HEK293 (cell line): ENCODE results near the gene KRT6A.
"Not testable (repeated sequence)": the region's sequence is repeated elsewhere in the genome, so short reads cannot be mapped to it uniquely, and the experiment has no call there.

ENCODE experiments used
- CTCF ChIA-PET: fragments of 350-600 bp; formaldehyde crosslinking; extraction: SDS; loops from one replicate; lab custom pipeline; 2021; ENCODE audit warnings: antibody characterized with exemption; lab: Yijun Ruan, JAX
- POLR2A ChIA-PET: fragments of 300-600 bp; formaldehyde crosslinking; extraction: SDS; loops from one replicate; lab custom pipeline; 2020; ENCODE audit warnings: antibody characterized with exemption, inconsistent platforms; lab: Yijun Ruan, JAX
- H3K27ac ChIP-seq: fragments of 200-500 bp; sonication (Bioruptor generic); 2 replicates; pipeline ENCODE4 v1.5.1; 2014; ENCODE audit warnings: low read depth, low read length, control low read depth, inconsistent platforms; ENCODE audit errors: extremely low read depth
- H3K36me3 ChIP-seq, 2 experiments: fragments of 200-500 bp in 1 of 2; sonication (Bioruptor generic) in 1 of 2; 1 replicate in 1 of 2; 2 replicates in 1 of 2; pipeline ENCODE4 v1.5.1; 2014 to 2017; ENCODE audit warnings: inconsistent platforms in 2 of 2, low read length in 2 of 2; ENCODE audit not compliant: control insufficient read depth in 2 of 2, insufficient read depth in 1 of 2
- H3K4me1 ChIP-seq: fragments of 200-500 bp; sonication (Bioruptor generic); 2 replicates; pipeline ENCODE4 v1.5.1; 2014; ENCODE audit warnings: mild to moderate bottlenecking, low read length, inconsistent platforms; ENCODE audit not compliant: control insufficient read depth, insufficient read depth
- H3K4me3 ChIP-seq: 2 replicates; pipeline ENCODE4 v1.5.1; 2011; ENCODE audit warnings: low read depth, mild to moderate bottlenecking, control low read depth, low read length, moderate library complexity
- H3K9me3 ChIP-seq: fragments of 200-500 bp; sonication (Bioruptor generic); 2 replicates; pipeline ENCODE4 v1.5.1; 2014; ENCODE audit warnings: low read depth, low read length, inconsistent platforms; ENCODE audit not compliant: control insufficient read depth, insufficient read depth
- GFI1B ChIP-seq: fragments of 450-650 bp; formaldehyde crosslinking; IDR thresholded peaks from 2 replicates; pipeline ENCODE4 v1.5.1; 2016; ENCODE audit warnings: missing biosample characterization, missing genetic modification characterization
- GLI2 ChIP-seq: fragments of 450-650 bp; formaldehyde crosslinking; IDR thresholded peaks from 2 replicates; pipeline ENCODE4; 2017; ENCODE audit warnings: missing biosample characterization, missing genetic modification characterization, low read depth, borderline replicate concordance
- ZBTB17 ChIP-seq: fragments of 450-650 bp; formaldehyde crosslinking; IDR thresholded peaks from 2 replicates; pipeline ENCODE4 v1.5.1; 2016; ENCODE audit warnings: missing biosample characterization, missing genetic modification characterization
- ZBTB20 ChIP-seq: fragments of 450-650 bp; formaldehyde crosslinking; IDR thresholded peaks from 2 replicates; pipeline ENCODE4 v1.5.1; 2016; ENCODE audit warnings: missing biosample characterization, missing genetic modification characterization
- ZNF610 ChIP-seq: fragments of 450-650 bp; formaldehyde crosslinking; IDR thresholded peaks from 2 replicates; pipeline ENCODE4 v1.5.1; 2016; ENCODE audit warnings: missing biosample characterization, missing genetic modification characterization, borderline replicate concordance
- ZNF626 ChIP-seq: fragments of 450-650 bp; sonication (Bioruptor Pico); formaldehyde crosslinking; IDR thresholded peaks from 2 replicates; pipeline ENCODE4 v1.5.1; 2018; ENCODE audit warnings: missing biosample characterization, missing genetic modification characterization, inconsistent platforms
- ZNF792 ChIP-seq: fragments of 450-650 bp; formaldehyde crosslinking; IDR thresholded peaks from 2 replicates; pipeline ENCODE4 v1.5.1; 2016; ENCODE audit warnings: missing biosample characterization, missing genetic modification characterization
- ZNF830 ChIP-seq: fragments of 450-650 bp; IDR thresholded peaks from 2 replicates; pipeline ENCODE4 v1.5.0; 2018; ENCODE audit warnings: missing biosample characterization, missing genetic modification characterization, low read depth, mild to moderate bottlenecking, moderate library complexity
- TF ChIP-seq, protein P1 (sequence below): fragments of 450-650 bp; IDR thresholded peaks from 2 replicates; pipeline ENCODE4 v1.5.1; 2018; ENCODE audit warnings: missing biosample characterization, missing genetic modification characterization
- TF ChIP-seq, protein P2 (sequence below): fragments of 450-650 bp; formaldehyde crosslinking; IDR thresholded peaks from 2 replicates; pipeline ENCODE4 v1.5.1; 2016; ENCODE audit warnings: missing biosample characterization, missing genetic modification characterization
- TF ChIP-seq, protein P3 (sequence below): fragments of 450-650 bp; formaldehyde crosslinking; IDR thresholded peaks from 2 replicates; pipeline ENCODE4 v1.5.1; 2016; ENCODE audit warnings: missing biosample characterization, missing genetic modification characterization

KRT6A gene

DNA sequence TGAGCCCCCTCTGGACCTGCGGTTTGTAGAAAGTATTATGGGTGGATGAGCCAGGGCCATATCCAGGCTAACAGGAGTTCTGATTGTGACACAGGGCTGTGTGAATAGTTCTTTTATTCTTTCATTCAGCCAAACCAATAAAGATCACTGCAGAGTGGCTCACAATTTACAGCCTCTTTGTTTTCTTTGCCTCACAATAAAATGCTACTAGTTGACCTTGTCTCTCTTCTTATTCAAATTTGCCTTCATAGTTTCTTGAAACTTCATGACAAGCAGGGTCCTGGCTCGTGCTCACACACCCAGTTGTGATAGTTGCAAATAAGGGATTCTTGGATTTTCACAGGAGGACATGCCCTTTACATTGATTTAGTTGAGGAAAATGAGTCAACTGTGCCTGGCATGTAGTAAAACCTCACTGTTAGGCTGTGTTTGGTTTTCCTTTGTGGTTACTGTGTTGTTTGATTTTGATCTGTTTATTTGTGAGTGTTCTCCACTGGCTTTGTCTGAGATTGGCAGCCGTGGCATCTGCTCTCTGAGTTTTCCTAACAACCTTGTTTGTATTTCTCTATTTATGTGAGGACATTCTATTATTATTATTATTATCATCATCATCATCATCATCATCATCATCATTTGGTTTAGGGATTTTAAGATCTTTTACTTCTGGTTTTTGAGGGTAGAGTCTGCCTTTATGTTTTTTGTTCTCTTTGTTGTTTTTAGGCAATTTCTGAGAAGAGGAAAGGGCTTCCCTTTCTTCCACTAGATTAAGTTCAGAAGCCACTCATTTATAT, 38.5 kb downstream of the KRT6A start:
- peaks cover 3% of the 10 kb centered on the region; the same call in 1 of the 2 replicates for H3K4me1 ChIP-seq
- no peaks in the 10 kb centered on the region for H3K36me3 ChIP-seq
- CTCF ChIA-PET, result interaction anchor here (1.1 kb wide), 1 partner anchor 59 kb away, joined by 3 read pairs; no protein-coding TSS in a partner anchor
- H3K9me3 ChIP-seq, result no peaks in the 10 kb centered on the region
- H3K4me3 ChIP-seq, result no peak overlapping the region
- TF ChIP-seq ZBTB17, result peak; percentile 63
- TF ChIP-seq, protein P1, sequence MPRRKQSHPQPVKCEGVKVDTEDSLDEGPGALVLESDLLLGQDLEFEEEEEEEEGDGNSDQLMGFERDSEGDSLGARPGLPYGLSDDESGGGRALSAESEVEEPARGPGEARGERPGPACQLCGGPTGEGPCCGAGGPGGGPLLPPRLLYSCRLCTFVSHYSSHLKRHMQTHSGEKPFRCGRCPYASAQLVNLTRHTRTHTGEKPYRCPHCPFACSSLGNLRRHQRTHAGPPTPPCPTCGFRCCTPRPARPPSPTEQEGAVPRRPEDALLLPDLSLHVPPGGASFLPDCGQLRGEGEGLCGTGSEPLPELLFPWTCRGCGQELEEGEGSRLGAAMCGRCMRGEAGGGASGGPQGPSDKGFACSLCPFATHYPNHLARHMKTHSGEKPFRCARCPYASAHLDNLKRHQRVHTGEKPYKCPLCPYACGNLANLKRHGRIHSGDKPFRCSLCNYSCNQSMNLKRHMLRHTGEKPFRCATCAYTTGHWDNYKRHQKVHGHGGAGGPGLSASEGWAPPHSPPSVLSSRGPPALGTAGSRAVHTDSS (tag by site-specific recombination), result peak; percentile 94
- TF ChIP-seq ZNF830 (tag by site-specific recombination), result no peak
- H3K27ac ChIP-seq, result no peak overlapping the region
- POLR2A ChIA-PET, result no interaction called here

DNA sequence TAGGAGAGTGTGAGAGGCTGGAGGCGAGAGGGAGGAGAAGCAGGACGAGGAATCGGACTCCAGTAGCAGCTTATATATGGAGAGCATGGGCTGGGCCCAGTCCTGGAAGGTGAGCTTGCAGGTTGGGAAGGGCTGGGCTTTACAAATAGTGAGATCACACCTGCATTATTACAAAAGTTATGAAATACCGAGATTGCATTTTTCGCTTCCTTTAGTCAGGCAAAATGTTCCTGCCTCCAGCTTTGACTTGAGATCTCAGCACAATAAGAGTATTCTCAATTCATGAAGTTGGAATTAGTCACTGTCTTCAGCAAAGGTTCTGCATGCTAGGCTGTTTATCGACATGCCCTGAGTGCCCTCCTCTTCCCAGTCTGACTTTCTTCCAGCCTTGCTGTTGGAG, 41.0 kb downstream of the KRT6A start, which contains the start of gene KRT6B:
KRT6B (minus strand) TSS at position 46 of the 400 bp plus-strand sequence. CDS start 68 bp downstream, outside the sequence.
- TF ChIP-seq, protein P2, sequence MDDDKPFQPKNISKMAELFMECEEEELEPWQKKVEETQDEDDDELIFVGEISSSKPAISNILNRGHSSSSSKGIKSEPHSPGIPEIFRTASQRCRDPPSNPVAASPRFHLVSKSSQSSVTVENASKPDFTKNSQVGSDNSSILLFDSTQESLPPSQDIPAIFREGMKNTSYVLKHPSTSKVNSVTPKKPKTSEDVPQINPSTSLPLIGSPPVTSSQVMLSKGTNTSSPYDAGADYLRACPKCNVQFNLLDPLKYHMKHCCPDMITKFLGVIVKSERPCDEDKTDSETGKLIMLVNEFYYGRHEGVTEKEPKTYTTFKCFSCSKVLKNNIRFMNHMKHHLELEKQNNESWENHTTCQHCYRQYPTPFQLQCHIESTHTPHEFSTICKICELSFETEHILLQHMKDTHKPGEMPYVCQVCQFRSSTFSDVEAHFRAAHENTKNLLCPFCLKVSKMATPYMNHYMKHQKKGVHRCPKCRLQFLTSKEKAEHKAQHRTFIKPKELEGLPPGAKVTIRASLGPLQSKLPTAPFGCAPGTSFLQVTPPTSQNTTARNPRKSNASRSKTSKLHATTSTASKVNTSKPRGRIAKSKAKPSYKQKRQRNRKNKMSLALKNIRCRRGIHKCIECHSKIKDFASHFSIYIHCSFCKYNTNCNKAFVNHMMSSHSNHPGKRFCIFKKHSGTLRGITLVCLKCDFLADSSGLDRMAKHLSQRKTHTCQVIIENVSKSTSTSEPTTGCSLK (tag by site-specific recombination), result no peak
- TF ChIP-seq, protein P3, sequence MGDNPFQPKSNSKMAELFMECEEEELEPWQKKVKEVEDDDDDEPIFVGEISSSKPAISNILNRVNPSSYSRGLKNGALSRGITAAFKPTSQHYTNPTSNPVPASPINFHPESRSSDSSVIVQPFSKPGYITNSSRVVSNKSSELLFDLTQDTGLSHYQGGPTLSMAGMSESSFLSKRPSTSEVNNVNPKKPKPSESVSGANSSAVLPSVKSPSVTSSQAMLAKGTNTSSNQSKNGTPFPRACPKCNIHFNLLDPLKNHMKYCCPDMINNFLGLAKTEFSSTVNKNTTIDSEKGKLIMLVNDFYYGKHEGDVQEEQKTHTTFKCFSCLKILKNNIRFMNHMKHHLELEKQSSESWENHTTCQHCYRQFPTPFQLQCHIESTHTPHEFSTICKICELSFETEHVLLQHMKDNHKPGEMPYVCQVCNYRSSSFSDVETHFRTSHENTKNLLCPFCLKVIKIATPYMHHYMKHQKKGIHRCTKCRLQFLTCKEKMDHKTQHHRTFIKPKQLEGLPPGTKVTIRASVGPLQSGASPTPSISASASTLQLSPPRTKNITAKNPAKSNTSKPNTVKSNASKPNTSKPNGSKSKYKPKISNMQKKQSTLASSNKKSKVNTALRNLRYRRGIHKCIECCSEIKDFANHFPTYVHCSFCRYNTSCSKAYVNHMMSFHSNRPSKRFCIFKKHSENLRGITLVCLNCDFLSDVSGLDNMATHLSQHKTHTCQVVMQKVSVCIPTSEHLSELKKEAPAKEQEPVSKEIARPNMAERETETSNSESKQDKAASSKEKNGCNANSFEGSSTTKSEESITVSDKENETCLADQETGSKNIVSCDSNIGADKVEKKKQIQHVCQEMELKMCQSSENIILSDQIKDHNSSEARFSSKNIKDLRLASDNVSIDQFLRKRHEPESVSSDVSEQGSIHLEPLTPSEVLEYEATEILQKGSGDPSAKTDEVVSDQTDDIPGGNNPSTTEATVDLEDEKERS (tag by site-specific recombination), result no peak
- TF ChIP-seq ZNF610 (tag by site-specific recombination), result no peak
- TF ChIP-seq GLI2, result no peak
- no peak for TF ChIP-seq ZNF626 (tag by site-specific recombination)
- no peak for TF ChIP-seq ZBTB20 (tag by site-specific recombination)
- no peak within 1 kb of the TSS for H3K4me3 ChIP-seq
- CTCF ChIA-PET, result no interaction called here
- POLR2A ChIA-PET, result no interaction called here
- no peaks in the 10 kb centered on the region for H3K36me3 ChIP-seq
- peaks cover 3% of the 10 kb centered on the region; the same call in 1 of the 2 replicates for H3K4me1 ChIP-seq
- H3K27ac ChIP-seq, result no peak within 1 kb of the TSS
- H3K9me3 ChIP-seq, result no peaks in the 10 kb centered on the region

DNA sequence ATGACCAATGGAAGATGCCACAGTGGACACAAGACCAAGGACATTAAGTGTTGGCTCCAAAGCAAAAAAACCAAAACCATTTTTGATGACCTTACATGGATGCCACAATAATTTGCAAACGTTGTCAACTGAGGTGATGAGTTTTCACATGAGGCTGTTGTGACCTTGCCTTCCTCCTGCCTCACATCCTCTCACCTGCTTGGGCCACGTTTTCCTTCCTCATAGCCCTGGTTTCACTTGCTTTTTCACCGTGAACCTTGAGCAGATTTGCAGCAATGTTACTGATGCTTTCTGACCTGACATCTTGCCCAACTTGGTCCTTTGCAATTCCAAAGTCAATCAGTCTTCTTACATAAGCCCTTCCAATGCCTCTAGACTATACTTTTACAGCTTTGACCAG, 44.8 kb downstream of the KRT6A start:
- H3K4me1 ChIP-seq, result no peaks in the 10 kb centered on the region
- POLR2A ChIA-PET, result no interaction called here
- no peaks in the 10 kb centered on the region for H3K9me3 ChIP-seq
- TF ChIP-seq GFI1B (tag by site-specific recombination) (no peak), ZNF792 (tag by site-specific recombination) (no peak)
- CTCF ChIA-PET, result no interaction called here
- no peaks in the 10 kb centered on the region for H3K36me3 ChIP-seq
- no peak overlapping the region for H3K4me3 ChIP-seq
- H3K27ac ChIP-seq, result no peak overlapping the region

DNA sequence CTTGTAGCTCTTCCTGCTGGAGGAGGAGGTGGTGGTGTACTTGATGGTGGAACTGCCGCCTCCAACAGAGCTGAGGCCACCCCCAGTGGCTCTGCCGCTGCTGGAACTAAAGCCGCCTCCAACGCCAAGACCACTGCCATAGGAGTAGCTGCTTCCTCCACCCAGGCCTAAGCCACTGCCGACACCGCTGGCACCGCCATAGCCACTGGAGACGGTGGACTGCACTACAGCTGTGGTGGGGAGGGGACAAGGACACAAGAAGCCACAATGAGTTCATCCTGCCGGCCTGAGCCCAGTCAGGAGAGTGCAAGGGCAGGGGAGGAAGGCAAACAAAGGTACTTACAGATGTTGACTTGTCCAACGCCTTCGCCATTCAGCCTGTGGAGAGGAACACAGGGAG, 45.9 kb downstream of the KRT6A start:
- H3K9me3 ChIP-seq, H3K27ac ChIP-seq, H3K36me3 ChIP-seq, H3K4me1 ChIP-seq, POLR2A ChIA-PET, H3K4me3 ChIP-seq, CTCF ChIA-PET: not testable (repeated sequence)
